Fibroblast of lung (primary cell): ENCODE measurements around the gene SSH2.

Source experiments
- EZH2 ChIP-seq: IDR thresholded peaks from 2 replicates; pipeline ENCODE4 v1.5.1; 2012; ENCODE audit warnings: low read length, control low read depth, mild to moderate bottlenecking; ENCODE audit errors: missing control alignments
- TF ChIP-seq, protein P1 (sequence below), 2 donors: IDR thresholded peaks in 1 of 2; conservative IDR thresholded peaks in 1 of 2; 1 replicate in 1 of 2; 2 replicates in 1 of 2; pipeline ENCODE4 v1.5.1; 2011 to 2012; ENCODE audit warnings: low read length in 2 of 2, control low read depth in 1 of 2, inconsistent platforms in 1 of 2, low read depth in 1 of 2, mild to moderate bottlenecking in 1 of 2

DNA sequence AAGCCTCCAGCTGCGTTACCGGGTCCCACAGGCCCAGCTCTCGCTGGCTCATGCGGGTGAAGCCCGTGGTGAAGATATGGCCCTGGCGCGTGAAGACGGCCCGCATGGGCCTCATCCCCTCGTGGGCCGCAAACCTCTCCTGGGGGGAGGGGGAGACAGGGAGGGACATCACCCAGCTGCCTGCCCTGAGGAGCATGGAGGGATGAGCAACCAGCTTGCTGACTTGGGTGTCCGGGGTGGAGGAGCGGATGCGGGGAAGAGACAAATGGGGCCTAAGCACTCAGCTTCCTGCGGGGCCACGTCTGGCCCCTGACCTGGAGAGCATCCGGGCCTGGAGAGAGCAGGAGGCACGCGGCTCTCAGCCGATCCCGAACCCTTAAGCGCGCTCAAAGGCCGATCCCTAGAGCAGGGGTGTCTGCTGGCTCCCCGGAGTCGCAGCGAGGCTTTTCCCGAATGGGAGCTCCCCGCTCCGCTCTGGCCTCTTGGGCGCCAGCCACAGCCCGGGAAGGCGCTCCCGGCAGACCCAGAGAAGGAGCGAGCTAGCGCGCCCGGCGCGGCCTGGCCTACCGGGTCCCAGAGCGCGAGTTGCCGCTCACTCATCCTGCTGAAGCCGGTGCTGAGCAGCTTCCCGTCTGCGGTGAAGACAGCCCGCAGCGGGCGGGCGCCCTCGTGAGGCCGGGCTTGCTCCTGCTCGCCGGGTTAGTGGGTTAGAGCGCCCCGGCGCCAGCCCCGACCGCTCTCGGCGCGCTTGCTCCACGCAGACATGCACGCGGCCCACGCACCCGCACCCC is 312.4 kb downstream of the SSH2 start:
- TF ChIP-seq, protein P1, sequence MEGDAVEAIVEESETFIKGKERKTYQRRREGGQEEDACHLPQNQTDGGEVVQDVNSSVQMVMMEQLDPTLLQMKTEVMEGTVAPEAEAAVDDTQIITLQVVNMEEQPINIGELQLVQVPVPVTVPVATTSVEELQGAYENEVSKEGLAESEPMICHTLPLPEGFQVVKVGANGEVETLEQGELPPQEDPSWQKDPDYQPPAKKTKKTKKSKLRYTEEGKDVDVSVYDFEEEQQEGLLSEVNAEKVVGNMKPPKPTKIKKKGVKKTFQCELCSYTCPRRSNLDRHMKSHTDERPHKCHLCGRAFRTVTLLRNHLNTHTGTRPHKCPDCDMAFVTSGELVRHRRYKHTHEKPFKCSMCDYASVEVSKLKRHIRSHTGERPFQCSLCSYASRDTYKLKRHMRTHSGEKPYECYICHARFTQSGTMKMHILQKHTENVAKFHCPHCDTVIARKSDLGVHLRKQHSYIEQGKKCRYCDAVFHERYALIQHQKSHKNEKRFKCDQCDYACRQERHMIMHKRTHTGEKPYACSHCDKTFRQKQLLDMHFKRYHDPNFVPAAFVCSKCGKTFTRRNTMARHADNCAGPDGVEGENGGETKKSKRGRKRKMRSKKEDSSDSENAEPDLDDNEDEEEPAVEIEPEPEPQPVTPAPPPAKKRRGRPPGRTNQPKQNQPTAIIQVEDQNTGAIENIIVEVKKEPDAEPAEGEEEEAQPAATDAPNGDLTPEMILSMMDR (conservative IDR thresholded peaks at IDR 0.05 in 1 of 2, IDR thresholded peaks at IDR 0.05 in 1 of 2; ENCODE audit: low read depth in 1 of 2, low read length in 2 of 2), result peak; percentile 41 to 57
- peak; percentile 33 for TF ChIP-seq EZH2
